Natural killer cell (primary cell): Measurements from ENCODE around the gene MCRS1. TPM values are rescaled to one million over a fixed set of nuclear protein-coding genes. Genes with fewer than 3 reads are reported as not detected.

Source experiments
- ATAC-seq, 3 donors: fragments of 150-1000 bp in 2 of 3; fragments of 200-7000 bp in 1 of 3; cut with Tn5 transposase; 1 replicate in 1 of 3; 2 replicates in 2 of 3; pipeline ENCODE4 v1.10.0; 2021; ENCODE audit warnings: mild to moderate bottlenecking in 2 of 3, moderate library complexity in 2 of 3
- DNase-seq, 2 donors: peaks; one replicate each; pipeline versions ENCODE4 v3.0.0 to v3.0.0-alpha.2; 2013 to 2021; ENCODE audit warnings: mixed read lengths in 1 of 2
- H3K27ac ChIP-seq: one replicate; pipeline ENCODE4 v1.5.1; 2013; ENCODE audit warnings: mild to moderate bottlenecking, low read length
- H3K27me3 ChIP-seq: one replicate; pipeline ENCODE4 v1.6.1; 2013; ENCODE audit warnings: low read length; ENCODE audit not compliant: control insufficient read depth, insufficient read depth
- H3K36me3 ChIP-seq: one replicate; pipeline ENCODE4 v1.6.1; 2013; ENCODE audit warnings: low read length; ENCODE audit not compliant: control insufficient read depth, insufficient read depth
- H3K4me1 ChIP-seq: one replicate; pipeline ENCODE4 v1.6.1; 2013; ENCODE audit warnings: low read length; ENCODE audit not compliant: control insufficient read depth, insufficient read depth
- H3K4me3 ChIP-seq: one replicate; pipeline ENCODE4 v1.5.1; 2013; ENCODE audit warnings: low read length
- H3K9me3 ChIP-seq: one replicate; pipeline ENCODE4 v1.6.1; 2013; ENCODE audit warnings: low read length; ENCODE audit not compliant: control insufficient read depth, insufficient read depth
- H3K27ac Mint-ChIP-seq, 2 donors: one replicate each; pipeline ENCODE4 v1.8.0; 2022; ENCODE audit warnings: mild to moderate bottlenecking in 2 of 2, mixed read lengths in 2 of 2, moderate library complexity in 1 of 2
- H3K27me3 Mint-ChIP-seq, 2 donors: one replicate each; pipeline ENCODE4 v1.8.0; 2022; ENCODE audit warnings: low read depth in 2 of 2, mixed read lengths in 2 of 2
- H3K36me3 Mint-ChIP-seq: one replicate; pipeline ENCODE4 v1.8.0; 2022; ENCODE audit warnings: mixed read lengths
- H3K4me1 Mint-ChIP-seq, 2 donors: one replicate each; pipeline ENCODE4 v1.8.0; 2022; ENCODE audit warnings: mixed read lengths in 2 of 2
- H3K4me3 Mint-ChIP-seq: one replicate; pipeline ENCODE4 v1.8.0; 2022; ENCODE audit warnings: mild to moderate bottlenecking, moderate library complexity, mixed read lengths
- H3K9me3 Mint-ChIP-seq, 2 donors: one replicate each; pipeline ENCODE4 v1.8.0; 2022; ENCODE audit warnings: mixed read lengths in 2 of 2
- CTCF ChIP-seq: fragments of 200-600 bp; IDR thresholded peaks from one replicate; pipeline ENCODE4 v1.8.0; 2022; ENCODE audit warnings: antibody characterized with exemption
- WGBS: methylation state at CpG from one replicate; pipeline ENCODE4 v1.1.7; 2013; ENCODE audit warnings: missing lambda C conversion rate; ENCODE audit not compliant: insufficient coverage; 5-methylcytosine and 5-hydroxymethylcytosine counted together
- intact Hi-C: fragments of 100-400 bp; cut with micrococcal nuclease; formaldehyde crosslinking; loops from one replicate; pipeline ENCODE4 v1.14.2; 2022
- total RNA-seq, 4 donors: library from RNA; stranded (reverse); fragments of 120-200 nt in 1 of 4; gene quantifications; one replicate each; pipeline versions ENCODE4 v1.2.3 to v1.2.4, GENCODE V29; 2013 to 2022

Gene MCRS1
- total RNA-seq, 3 donors from 2014 or later (not counting 1 experiment from before 2014, with no cell fraction given): 78.4 to 96.5 (median 83.9) TPM

GRCh38 chr12:49549735-49550692 is 17.9 kb downstream of the MCRS1 start:
- H3K27ac ChIP-seq: no peak overlapping the region
- intact Hi-C loops: no loop called here
- Mint-ChIP-seq H3K9me3 (no peaks in the 10 kb centered on the region), H3K4me1 (peaks cover 0 to 12% of the 10 kb centered on the region in 2 donors), H3K36me3 (no peaks in the 10 kb centered on the region), H3K27ac (no peak overlapping the region), H3K27me3 (peaks cover 6 to 29% of the 10 kb centered on the region in 2 donors), H3K4me3 (peak overlapping the region; percentile 40)
- no peak overlapping the region for H3K4me3 ChIP-seq
- no peaks in the 10 kb centered on the region for H3K9me3 ChIP-seq
- peaks cover 7% of the 10 kb centered on the region for H3K27me3 ChIP-seq
- DNase-seq: no peak
- WGBS: 92% methylated on average over 28 of the region's 28 CpGs
- no peak for TF ChIP-seq CTCF
- peaks cover 13% of the 10 kb centered on the region for H3K4me1 ChIP-seq
- no peak for ATAC-seq
- no peaks in the 10 kb centered on the region for H3K36me3 ChIP-seq

GRCh38 chr12:49548822-49549648 is 18.9 kb downstream of the MCRS1 start:
- peak; percentile 19 for TF ChIP-seq CTCF
- H3K27ac Mint-ChIP-seq: peak overlapping the region in 1 of 2 donors; percentile 22
- H3K4me3 Mint-ChIP-seq: peak overlapping the region; percentile 79
- intact Hi-C loops: no loop called here
- WGBS: 18% methylated on average over 70 of the region's 70 CpGs
- H3K27me3 ChIP-seq: peaks cover 7% of the 10 kb centered on the region
- H3K4me1 Mint-ChIP-seq: peaks cover 0 to 17% of the 10 kb centered on the region in 2 donors
- H3K36me3 ChIP-seq: no peaks in the 10 kb centered on the region
- H3K9me3 ChIP-seq: no peaks in the 10 kb centered on the region
- H3K27ac ChIP-seq: no peak overlapping the region
- DNase-seq: peak in 1 of 2 donors; percentile 57
- peak; percentile 45 to 70 (median 66) for ATAC-seq
- peak overlapping the region; percentile 29 for H3K4me3 ChIP-seq
- no peaks in the 10 kb centered on the region for H3K36me3 Mint-ChIP-seq
- H3K27me3 Mint-ChIP-seq: peaks cover 6 to 34% of the 10 kb centered on the region in 2 donors
- peaks cover 13% of the 10 kb centered on the region for H3K4me1 ChIP-seq
- H3K9me3 Mint-ChIP-seq: no peaks in the 10 kb centered on the region

GRCh38 chr12:49548481-49548821 is 19.5 kb downstream of the MCRS1 start:
- TF ChIP-seq CTCF: no peak
- Histone ChIP-seq H3K4me1 (peaks cover 13% of the 10 kb centered on the region), H3K27ac (no peak overlapping the region), H3K36me3 (no peaks in the 10 kb centered on the region), H3K9me3 (no peaks in the 10 kb centered on the region), H3K27me3 (peaks cover 7% of the 10 kb centered on the region), H3K4me3 (peak overlapping the region; percentile 29)
- WGBS: 44% methylated on average over 8 of the region's 8 CpGs
- Mint-ChIP-seq H3K9me3 (no peaks in the 10 kb centered on the region), H3K4me1 (peaks cover 0 to 17% of the 10 kb centered on the region in 2 donors), H3K27ac (no peak overlapping the region), H3K4me3 (peak overlapping the region; percentile 63), H3K36me3 (no peaks in the 10 kb centered on the region), H3K27me3 (peaks cover 11 to 34% of the 10 kb centered on the region in 2 donors)
- ATAC-seq: peak in 1 of 3 donors; percentile 18
- intact Hi-C loops: no loop called here
- DNase-seq: no peak
